Stimulated activated CD4-positive, alpha-beta T cell treated with anti-CD3 and anti-CD28 coated beads, Interleukin-15, amount 100 ng/mL, for 24 hours (primary cell): ENCODE results near the gene OSGEPL1.
A peak's percentile ranks its signal among the peaks of the same experiment; 100 is the strongest.
"Not testable (repeated sequence)": the region's sequence is repeated elsewhere in the genome, so short reads cannot be mapped to it uniquely, and the experiment has no call there.

ENCODE experiments used
- DNase-seq: peaks from one replicate; pipeline ENCODE4 v3.0.0-alpha.2; 2020

The OSGEPL1 gene

DNA sequence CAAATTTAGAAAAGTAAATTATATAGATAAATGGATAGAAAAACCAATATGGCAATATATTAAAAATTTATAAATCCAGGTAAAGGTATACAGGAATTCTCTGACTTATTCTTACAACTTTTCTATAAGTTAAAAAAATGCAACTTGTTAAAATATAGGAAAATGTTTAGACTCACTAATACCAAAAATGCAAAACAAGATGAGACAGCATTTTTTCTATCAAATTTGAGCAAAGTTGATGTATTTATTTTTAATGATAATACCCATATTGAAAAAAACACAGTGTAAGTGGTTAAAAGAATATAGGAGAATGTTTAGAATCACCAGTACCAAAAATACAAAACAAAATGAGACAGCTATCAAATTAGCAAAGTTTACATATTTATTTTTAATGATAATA lies 35.7 kb downstream of the OSGEPL1 start:
- DNase-seq, result no peak

DNA sequence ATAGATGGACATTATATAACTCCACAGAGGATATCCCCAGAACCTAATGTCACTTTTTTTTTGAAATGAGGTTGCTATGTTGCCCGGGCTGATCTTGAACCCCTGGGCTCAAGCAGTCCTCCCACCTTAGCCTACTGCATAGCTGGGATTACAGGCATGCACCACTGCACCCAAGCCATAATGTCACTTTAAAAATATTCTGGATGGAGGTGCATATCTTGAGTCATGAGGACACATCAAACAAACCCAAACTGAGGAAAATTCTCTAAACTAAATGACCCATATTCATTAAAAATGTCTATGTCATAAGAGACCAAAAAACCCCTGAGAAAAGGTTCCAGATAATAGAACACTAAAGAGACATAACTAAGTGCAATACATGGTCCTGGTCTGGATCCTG lies 36.3 kb downstream of the OSGEPL1 start:
- no peak for DNase-seq

- no peak for DNase-seq
Observed at GRCh38 chr2:189723192-189723591, 39.4 kb downstream of the OSGEPL1 start.

DNA sequence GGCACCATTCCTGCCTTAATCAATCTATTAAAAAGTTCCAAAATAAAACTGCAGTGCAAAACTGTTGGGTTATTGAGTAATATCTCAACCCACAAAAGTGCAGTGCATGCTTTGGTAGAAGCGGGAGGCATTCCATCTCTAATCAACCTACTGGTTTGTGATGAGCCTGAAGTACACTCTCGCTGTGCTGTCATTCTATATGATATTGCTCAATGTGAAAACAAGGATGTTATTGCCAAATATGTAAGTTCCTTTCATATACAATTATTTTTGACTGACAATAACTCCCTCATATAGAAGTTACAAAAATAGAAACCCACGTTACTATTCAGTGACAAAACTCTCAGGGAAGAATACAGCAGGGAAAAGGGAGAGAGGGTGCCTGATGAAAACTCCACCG lies 43.0 kb downstream of the OSGEPL1 start:
- no peak for DNase-seq

GRCh38 chr2:189717593-189717992 lies 45.0 kb downstream of the OSGEPL1 start:
- not testable (repeated sequence) for DNase-seq

DNA sequence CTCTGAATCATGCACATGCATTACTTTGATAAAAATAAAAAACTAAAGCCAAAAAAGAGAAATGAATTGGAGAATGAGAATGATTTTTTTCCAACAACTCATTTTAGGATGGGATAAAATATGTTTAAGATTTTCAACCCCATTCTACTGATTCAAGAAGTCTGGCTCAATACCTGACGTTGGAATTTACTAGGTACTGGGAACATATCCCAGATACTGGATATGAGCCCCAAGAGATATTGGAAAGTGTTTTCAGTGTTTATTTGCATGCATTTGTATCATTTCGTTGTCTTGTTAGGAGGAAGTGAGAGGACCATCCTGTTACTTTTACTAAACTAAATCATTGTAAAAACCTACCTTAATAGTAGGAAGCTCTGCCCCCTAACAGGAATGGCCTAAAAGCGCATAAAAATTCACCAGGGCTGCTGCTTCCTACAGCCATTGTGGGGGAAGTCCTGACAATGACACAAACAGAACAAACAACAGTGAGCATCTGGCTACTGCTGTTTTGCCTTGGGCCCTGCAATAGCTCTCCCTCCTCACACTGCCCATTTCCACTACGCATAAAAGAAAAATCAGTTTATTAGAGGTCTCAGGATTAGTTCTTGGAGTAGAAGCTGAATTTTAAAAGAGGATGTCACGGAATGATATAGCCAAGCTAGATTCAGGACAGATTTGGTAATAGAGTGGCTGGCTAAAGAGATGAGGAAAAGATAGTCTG lies 52.9 kb downstream of the OSGEPL1 start:
- DNase-seq, result no peak

- DNase-seq, result no peak
Observed at GRCh38 chr2:189702071-189702470, 60.5 kb downstream of the OSGEPL1 start.

DNA sequence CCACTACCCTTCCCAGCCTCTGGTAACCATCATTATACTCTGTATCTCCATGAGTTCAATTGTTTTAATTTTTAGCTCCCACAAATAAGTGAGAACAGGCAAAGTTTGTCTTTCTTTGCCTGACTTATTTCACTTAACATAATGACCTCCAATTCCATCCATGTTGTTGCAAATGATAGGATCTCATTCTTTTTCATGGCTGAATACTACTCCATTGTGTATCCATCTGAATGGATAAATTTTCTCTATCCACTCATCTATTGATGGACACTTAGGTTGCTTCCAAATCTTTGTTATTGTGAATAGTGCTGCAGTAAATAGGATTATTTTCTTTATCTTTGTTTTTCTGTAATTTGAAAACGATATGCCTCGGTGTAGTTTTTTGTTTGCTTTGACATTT lies 61.9 kb downstream of the OSGEPL1 start:
- no peak for DNase-seq

DNA sequence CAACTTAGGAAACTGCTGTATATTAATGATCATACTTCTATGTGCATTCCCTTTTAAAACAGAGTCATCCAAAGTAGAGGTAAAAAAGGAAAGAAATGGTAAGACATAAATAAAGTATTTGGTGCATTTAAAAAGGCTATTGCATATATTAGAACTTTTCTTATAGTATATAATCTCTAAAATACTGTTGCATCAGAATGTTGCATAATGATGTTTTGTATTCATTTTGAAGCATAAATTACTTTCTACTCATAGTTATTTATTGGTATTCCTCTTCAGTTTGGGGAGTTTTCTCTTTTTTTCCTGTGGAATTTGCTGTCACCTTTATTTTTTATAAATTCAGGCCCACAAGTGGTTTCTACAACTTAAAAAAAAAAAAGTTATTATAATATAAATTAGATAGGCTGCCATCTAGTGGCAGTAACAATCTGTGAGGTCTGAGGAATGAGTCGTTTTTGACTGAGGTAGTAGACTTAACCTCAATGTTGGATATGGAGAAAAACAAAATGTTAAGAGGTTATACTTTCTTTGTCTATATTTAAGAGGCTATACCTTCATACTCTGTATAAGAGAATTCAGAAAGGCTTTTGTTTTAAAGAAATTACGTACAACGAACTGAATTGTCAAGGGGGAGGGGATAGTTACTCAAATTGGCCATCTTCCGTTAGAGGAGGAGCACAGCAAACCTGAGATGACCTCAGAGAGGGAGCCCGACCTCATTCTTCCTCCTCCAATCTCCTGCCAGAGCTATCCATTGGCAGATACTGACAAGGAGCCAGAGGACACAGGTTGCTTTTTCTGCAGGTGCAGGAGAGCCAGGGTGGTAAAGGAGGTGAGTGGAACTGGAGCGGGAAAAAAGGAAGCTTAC lies 64.3 kb downstream of the OSGEPL1 start:
- DNase-seq, result peak; percentile 42
